Vagina (tissue), 2 donors: ENCODE measurements around the gene FAIM2. TPM values are rescaled to one million over a fixed set of nuclear protein-coding genes. Genes with fewer than 3 reads are reported as not detected.

Source experiments
- DNase-seq, 2 donors: peaks; one replicate each; pipeline ENCODE4 v3.0.0-alpha.2; 2017; ENCODE audit errors: extremely low spot score in 2 of 2
- H3K27ac ChIP-seq: fragments of 200-600 bp; sonication (generic); one replicate; pipeline ENCODE4 v1.5.1; 2019
- H3K27me3 ChIP-seq: fragments of 200-600 bp; sonication (generic); one replicate; pipeline ENCODE4 v1.5.1; 2019
- H3K36me3 ChIP-seq, 2 donors: fragments of 200-600 bp; sonication (generic); one replicate each; pipeline ENCODE4 v1.5.1; 2017 to 2019
- H3K4me1 ChIP-seq: fragments of 200-600 bp; sonication (generic); one replicate; pipeline ENCODE4 v1.5.1; 2019
- H3K4me3 ChIP-seq, 2 donors: fragments of 200-600 bp; sonication (generic); 1 replicate in 1 of 2; 2 replicates in 1 of 2; pipeline ENCODE4 v1.5.1; 2016 to 2019
- H3K9me3 ChIP-seq: fragments of 200-600 bp; sonication (generic); one replicate; pipeline ENCODE4 v1.5.1; 2019
- CTCF ChIP-seq, 3 experiments: fragments of 450-650 bp in 2 of 3; fragments of 200-600 bp in 1 of 3; sonication (generic) in 1 of 3; IDR thresholded peaks; one replicate each; pipeline ENCODE4 v1.5.1; 2017 to 2019; ENCODE audit warnings: antibody characterized with exemption in 3 of 3, mild to moderate bottlenecking in 2 of 3, moderate library complexity in 2 of 3
- POLR2A ChIP-seq, 2 donors: fragments of 450-650 bp; IDR thresholded peaks; one replicate each; pipeline ENCODE4 v1.6.1; 2017; ENCODE audit warnings: antibody characterized with exemption in 2 of 2, mild to moderate bottlenecking in 2 of 2, moderate library complexity in 2 of 2
- POLR2AphosphoS5 ChIP-seq, 2 donors: sonication (generic); formaldehyde crosslinking; IDR thresholded peaks; one replicate each; pipeline ENCODE4 v1.9.0; 2017; ENCODE audit warnings: antibody characterized with exemption in 2 of 2, mild to moderate bottlenecking in 2 of 2, low read depth in 1 of 2; ENCODE audit not compliant: insufficient read depth in 1 of 2
- intact Hi-C: fragments of 100-400 bp; cut with DNase I; formaldehyde crosslinking; loops from one replicate; pipeline ENCODE4 v1.15.1; 2023
- total RNA-seq: library from RNA; depleted of rRNA; stranded (reverse); fragments of >200 nt; gene quantifications from one replicate; pipeline ENCODE4 v1.2.3, GENCODE V29; 2016

The FAIM2 gene
- total RNA-seq, 1 donor from 2014 or later: 19.4 TPM

GRCh38 chr12:49943625-49943960 lies 39.9 kb upstream of the FAIM2 start:
- no peaks in the 10 kb centered on the region for H3K36me3 ChIP-seq
- H3K9me3 ChIP-seq: no peaks in the 10 kb centered on the region
- H3K4me3 ChIP-seq: no peak overlapping the region
- H3K27me3 ChIP-seq: no peaks in the 10 kb centered on the region
- H3K4me1 ChIP-seq: peaks cover 16% of the 10 kb centered on the region
- no peak for DNase-seq
- no peak for TF ChIP-seq CTCF (IDR thresholded peaks at IDR 0.05)
- no peak for TF ChIP-seq POLR2A (IDR thresholded peaks at IDR 0.05)
- no peak for TF ChIP-seq POLR2AphosphoS5 (IDR thresholded peaks at IDR 0.05; ENCODE audit: insufficient read depth in 1 of 2, low read depth in 1 of 2)
- no peak overlapping the region for H3K27ac ChIP-seq
- intact Hi-C loops: no loop called here

- H3K9me3 ChIP-seq: no peaks in the 10 kb centered on the region
- DNase-seq: no peak
- no peaks in the 10 kb centered on the region for H3K36me3 ChIP-seq
- H3K27ac ChIP-seq: no peak overlapping the region
- H3K4me3 ChIP-seq: no peak overlapping the region
- intact Hi-C loops: no loop called here
- H3K4me1 ChIP-seq: peaks cover 16% of the 10 kb centered on the region
- TF ChIP-seq POLR2A (IDR thresholded peaks at IDR 0.05): no peak
- no peak for TF ChIP-seq CTCF (IDR thresholded peaks at IDR 0.05)
- TF ChIP-seq POLR2AphosphoS5 (IDR thresholded peaks at IDR 0.05; ENCODE audit: insufficient read depth in 1 of 2, low read depth in 1 of 2): no peak
- H3K27me3 ChIP-seq: no peaks in the 10 kb centered on the region
Observed at GRCh38 chr12:49942921-49943624, 39.4 kb upstream of the FAIM2 start.

GRCh38 chr12:49942512-49942893 lies 38.8 kb upstream of the FAIM2 start:
- DNase-seq: no peak
- no peak overlapping the region for H3K27ac ChIP-seq
- H3K27me3 ChIP-seq: no peaks in the 10 kb centered on the region
- TF ChIP-seq POLR2AphosphoS5 (IDR thresholded peaks at IDR 0.05; ENCODE audit: insufficient read depth in 1 of 2, low read depth in 1 of 2) (no peak), POLR2A (IDR thresholded peaks at IDR 0.05) (no peak), CTCF (IDR thresholded peaks at IDR 0.05) (no peak)
- H3K36me3 ChIP-seq: no peaks in the 10 kb centered on the region
- H3K4me3 ChIP-seq: no peak overlapping the region
- intact Hi-C loops: no loop called here
- peaks cover 16% of the 10 kb centered on the region for H3K4me1 ChIP-seq
- no peaks in the 10 kb centered on the region for H3K9me3 ChIP-seq

- H3K27ac ChIP-seq: no peak overlapping the region
Observed at GRCh38 chr12:49941556-49942511, 38.1 kb upstream of the FAIM2 start.

More at GRCh38 chr12:49941556-49942511, 38.1 kb upstream of the FAIM2 start:
- Histone ChIP-seq H3K36me3 (no peaks in the 10 kb centered on the region), H3K4me1 (peaks cover 16% of the 10 kb centered on the region), H3K4me3 (no peak overlapping the region), H3K27me3 (no peaks in the 10 kb centered on the region), H3K9me3 (no peaks in the 10 kb centered on the region)
- TF ChIP-seq POLR2AphosphoS5 (IDR thresholded peaks at IDR 0.05; ENCODE audit: insufficient read depth in 1 of 2, low read depth in 1 of 2): no peak
- no peak for TF ChIP-seq CTCF (IDR thresholded peaks at IDR 0.05)
- TF ChIP-seq POLR2A (IDR thresholded peaks at IDR 0.05): no peak
- DNase-seq: no peak
- intact Hi-C loops: no loop called here
